Measurements from ENCODE around the gene ATXN10.

The ATXN10 gene

DNA sequence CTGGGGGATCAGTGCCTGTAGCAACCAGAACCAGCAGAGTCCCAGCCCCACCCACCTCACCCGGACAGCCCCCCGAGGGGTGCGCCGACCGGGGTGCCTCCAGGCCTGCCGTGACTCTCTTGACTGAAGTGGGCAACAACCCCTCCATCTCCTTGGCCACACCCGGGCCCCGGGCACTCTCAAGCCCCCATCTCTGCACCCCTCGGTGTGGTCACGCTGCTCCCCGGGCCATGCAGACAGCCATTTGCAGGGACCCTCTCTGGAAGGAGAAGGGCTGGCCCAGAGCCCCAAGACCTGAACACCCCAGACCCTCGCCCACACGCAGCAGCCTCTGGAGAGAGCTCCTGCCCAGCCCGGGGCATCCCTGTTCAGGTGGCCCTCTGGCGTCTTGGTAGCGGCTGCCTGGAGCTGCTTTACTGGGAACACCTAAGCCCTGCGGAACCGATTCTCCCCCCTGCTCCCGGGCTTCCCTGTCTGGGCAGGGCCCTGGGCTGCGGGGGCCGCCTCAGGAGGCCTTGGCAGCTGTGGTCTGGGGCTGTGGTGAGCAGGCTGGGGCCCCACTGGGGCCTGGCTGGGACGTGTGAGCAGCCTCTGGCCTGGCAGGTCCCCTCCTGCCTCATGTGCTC is 220.5 kb downstream of the ATXN10 start:
- TF ChIP-seq, protein P1, sequence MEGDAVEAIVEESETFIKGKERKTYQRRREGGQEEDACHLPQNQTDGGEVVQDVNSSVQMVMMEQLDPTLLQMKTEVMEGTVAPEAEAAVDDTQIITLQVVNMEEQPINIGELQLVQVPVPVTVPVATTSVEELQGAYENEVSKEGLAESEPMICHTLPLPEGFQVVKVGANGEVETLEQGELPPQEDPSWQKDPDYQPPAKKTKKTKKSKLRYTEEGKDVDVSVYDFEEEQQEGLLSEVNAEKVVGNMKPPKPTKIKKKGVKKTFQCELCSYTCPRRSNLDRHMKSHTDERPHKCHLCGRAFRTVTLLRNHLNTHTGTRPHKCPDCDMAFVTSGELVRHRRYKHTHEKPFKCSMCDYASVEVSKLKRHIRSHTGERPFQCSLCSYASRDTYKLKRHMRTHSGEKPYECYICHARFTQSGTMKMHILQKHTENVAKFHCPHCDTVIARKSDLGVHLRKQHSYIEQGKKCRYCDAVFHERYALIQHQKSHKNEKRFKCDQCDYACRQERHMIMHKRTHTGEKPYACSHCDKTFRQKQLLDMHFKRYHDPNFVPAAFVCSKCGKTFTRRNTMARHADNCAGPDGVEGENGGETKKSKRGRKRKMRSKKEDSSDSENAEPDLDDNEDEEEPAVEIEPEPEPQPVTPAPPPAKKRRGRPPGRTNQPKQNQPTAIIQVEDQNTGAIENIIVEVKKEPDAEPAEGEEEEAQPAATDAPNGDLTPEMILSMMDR (IDR thresholded peaks at IDR 0.05) = no peak

DNA sequence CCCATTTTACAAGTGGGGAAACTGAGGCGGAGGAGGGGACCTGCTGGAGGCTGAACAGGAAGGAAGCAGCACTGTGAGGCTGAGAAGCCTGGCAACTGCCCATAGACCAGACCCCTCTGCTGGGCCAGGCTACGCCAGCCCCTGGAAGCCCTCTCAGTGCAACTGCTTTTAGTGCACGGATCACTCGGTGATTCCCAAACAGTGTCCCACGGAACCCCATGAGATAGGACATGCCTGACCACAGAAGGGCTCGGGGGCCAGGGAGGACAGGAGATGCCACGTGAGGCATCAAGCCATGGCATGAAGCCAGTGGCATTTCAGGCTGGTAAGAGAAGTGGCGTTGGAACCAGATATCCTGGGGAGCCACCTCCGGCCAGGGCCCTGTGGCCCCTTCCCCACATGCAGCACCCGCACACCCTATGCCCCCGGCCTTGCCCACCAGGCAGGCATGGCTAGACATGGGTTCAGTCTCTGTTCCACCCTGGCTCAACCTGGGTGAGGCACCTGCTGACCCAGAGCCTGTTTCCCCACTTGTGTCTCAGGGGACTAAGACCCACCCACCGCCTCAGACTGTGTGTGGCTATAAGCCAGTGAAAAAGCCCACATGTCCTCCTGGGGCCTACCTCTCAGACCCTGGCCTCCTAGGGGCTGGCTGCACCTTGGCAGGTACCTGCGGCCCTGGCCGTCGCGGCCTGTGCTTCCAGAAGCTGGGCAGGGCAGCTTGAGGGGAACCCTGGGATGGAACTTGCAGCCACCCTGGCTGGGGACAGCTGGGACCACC is 221.2 kb downstream of the ATXN10 start:
- TF ChIP-seq, protein P1 (IDR thresholded peaks at IDR 0.05) = no peak

DNA sequence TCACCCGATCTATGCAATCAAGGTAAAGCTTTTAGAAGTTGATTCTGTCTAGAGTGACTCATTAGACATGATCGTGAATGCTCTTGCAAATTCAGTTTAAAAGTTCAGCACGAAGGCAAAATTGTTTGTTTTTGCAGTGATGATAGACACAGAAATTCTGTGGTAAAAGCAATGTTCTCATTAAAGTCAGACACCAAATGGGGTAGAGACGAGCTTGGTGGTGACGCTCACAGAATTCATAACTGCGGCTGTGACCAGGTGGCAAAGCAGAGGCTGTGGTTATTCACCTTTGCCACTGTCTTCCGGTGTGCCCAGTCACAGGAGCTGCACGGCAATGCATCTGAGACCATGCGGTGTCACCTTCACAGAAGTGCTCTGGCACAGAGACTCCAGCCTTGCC is 221.9 kb downstream of the ATXN10 start:
- TF ChIP-seq, protein P1 (IDR thresholded peaks at IDR 0.05) = no peak

Measured in LNCAP (cell line).